Sigmoid colon (tissue), 4 donors: ENCODE results near the gene SEC63.

Experiments
- POLR2A ChIP-seq, 2 donors: fragments of 450-650 bp; IDR thresholded peaks; one replicate each; pipeline ENCODE4 v1.6.1; 2016; ENCODE audit warnings: antibody characterized with exemption in 2 of 2, mild to moderate bottlenecking in 2 of 2, moderate library complexity in 2 of 2
- POLR2AphosphoS5 ChIP-seq, 4 donors: sonication (generic); formaldehyde crosslinking; IDR thresholded peaks; one replicate each; pipeline ENCODE4 v1.6.1; 2017; ENCODE audit warnings: antibody characterized with exemption in 4 of 4
- TF ChIP-seq, protein P1 (sequence below), 4 experiments: fragments of 450-650 bp in 3 of 4; fragments of 200-600 bp in 1 of 4; IDR thresholded peaks; one replicate each; pipeline ENCODE4 v1.5.1; 2016 to 2019; ENCODE audit warnings: antibody characterized with exemption in 4 of 4, mild to moderate bottlenecking in 3 of 4, moderate library complexity in 2 of 4

DNA sequence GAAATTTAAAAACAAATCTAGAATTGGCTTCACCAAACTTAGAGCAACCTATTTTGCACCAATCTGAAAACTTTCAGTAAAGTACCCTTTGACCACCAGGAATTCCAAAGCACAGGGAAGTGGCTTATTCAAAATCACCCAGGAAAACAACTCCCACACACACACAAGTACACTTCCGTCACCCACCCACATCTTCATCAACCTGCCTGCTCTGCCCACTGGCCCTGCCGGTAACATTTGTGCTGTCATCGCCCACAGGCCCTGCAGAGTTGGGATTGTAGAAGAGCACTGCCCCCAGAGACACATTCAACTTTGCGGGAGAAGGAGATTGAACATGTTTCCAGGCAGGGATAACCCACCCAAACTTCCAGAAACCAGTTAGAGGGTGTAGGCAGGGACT, 114.6 kb downstream of the SEC63 start:
- TF ChIP-seq POLR2AphosphoS5 (IDR thresholded peaks at IDR 0.05) (no peak), POLR2A (IDR thresholded peaks at IDR 0.05) (no peak)
- TF ChIP-seq, protein P1, sequence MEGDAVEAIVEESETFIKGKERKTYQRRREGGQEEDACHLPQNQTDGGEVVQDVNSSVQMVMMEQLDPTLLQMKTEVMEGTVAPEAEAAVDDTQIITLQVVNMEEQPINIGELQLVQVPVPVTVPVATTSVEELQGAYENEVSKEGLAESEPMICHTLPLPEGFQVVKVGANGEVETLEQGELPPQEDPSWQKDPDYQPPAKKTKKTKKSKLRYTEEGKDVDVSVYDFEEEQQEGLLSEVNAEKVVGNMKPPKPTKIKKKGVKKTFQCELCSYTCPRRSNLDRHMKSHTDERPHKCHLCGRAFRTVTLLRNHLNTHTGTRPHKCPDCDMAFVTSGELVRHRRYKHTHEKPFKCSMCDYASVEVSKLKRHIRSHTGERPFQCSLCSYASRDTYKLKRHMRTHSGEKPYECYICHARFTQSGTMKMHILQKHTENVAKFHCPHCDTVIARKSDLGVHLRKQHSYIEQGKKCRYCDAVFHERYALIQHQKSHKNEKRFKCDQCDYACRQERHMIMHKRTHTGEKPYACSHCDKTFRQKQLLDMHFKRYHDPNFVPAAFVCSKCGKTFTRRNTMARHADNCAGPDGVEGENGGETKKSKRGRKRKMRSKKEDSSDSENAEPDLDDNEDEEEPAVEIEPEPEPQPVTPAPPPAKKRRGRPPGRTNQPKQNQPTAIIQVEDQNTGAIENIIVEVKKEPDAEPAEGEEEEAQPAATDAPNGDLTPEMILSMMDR (IDR thresholded peaks at IDR 0.05) = no peak
